DMS153 treated with DMSO at 0.1 percent for 48 hours (cell line): Measurements from ENCODE around the gene SMAD7.

Experiments
- DNase-seq: peaks from one replicate; lab custom pipeline; 2025; ENCODE audit not compliant: unreplicated experiment; lab: John Stamatoyannopoulos, UW

Gene SMAD7

GRCh38 chr18:48962252-48962993 is 11.7 kb upstream of the SMAD7 start:
- DNase-seq: no peak

- no peak for DNase-seq
These were observed 10.8 kb upstream of the SMAD7 start for GRCh38 chr18:48961547-48961946.

DNA sequence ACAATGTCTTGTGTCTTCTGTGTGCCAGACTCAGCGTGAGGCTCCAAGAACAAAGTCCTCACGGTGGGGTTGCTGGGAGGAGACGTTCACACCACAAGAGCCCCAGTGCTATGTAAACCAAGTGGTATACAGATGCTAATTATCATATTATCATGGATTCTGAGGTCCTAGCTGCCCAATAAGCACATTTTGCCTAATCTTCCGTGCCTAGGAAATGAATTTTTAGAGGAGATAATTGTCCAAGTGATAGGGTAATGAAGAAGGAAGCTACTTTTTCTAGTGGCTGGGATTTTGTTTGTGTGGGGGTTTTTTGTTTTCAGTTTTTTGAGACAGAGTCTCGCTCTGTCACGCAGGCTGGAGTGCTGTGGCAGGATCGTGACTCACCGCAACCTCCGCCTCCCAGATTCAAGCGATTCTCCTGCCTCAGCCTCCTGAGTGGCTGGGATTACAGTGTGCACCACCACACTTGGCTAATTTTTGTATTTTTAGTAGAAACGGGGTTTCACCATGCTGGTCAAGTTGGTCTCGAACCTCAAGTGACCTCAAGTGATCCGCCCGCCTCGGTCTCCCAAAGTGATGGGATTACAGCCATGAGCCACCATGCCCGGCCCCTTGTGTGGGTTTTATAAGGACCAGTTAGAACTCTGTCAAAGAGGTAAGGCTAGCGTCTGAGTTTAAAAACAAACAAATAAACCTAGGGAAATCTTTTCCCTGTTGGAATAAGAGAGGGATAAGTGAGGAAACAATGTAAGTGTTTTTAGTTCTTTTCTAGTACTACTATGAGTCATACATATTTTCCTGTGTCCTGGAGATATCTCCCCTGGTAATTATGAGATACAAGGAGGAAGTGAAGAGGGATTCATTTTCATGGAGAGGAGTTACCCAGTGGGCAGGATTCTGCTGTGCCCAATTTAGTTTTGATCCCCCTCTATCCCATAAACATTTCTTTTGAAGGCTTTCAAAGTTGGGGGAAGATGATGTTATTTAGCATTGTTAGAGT is 9.5 kb upstream of the SMAD7 start:
- DNase-seq: no peak

GRCh38 chr18:48959551-48959920 is 8.8 kb upstream of the SMAD7 start:
- no peak for DNase-seq

DNA sequence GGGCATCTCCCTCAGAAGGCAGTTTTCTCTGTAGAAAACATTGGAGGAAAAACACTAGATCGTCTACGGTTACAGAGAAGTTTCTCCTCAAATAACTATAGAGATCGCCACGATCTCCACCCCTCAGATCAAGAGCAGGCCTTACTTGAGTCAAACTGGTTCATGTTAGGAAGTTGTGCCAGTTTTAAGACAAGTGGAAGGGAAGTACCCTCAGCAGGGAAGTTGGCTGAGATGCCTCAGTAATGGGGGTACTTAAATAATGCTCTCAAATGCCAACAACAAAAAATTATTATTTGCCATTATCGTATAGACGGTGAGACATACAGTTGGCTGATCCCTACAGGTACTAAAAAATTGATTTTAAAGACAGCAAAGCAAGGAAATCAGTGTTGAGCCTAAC is 8.2 kb upstream of the SMAD7 start:
- no peak for DNase-seq

DNA sequence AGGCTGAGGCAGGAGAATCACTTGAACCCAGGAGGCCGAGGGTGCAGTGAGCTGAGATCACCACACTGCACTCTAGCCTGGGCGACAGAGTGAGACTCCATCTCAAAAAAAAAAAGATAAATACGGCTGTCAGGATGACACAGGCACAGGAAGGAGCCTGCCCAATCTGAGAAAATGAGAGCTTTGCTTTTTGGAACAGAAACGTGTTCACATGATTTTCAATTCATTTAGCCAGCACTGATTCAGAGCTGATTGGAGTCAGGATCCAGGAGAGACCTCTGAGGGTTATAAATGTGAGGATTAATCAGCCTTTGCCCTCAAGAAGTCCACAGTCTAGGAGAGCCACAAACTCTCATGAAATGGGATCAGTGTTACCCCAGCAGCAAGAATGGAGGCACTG is 6.9 kb upstream of the SMAD7 start:
- no peak for DNase-seq

DNA sequence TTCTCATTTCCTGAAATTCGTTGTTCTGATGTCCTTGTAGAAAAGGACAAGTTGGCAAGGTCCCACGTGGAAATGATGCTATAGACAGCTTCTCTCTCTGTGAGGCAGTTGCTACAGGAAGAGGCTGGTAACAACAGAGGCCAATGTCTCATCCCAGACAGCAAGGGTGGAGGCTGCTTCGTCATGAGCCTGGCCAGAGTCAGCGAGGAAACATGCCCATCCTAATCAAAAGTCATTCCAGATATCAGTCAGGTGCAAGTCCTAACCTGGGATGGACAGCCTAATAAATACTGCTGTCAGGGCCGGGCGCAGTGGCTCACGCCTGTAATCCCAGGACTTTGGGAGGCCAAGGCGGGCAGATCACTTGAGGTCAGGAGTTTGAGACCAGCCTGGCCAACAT is 6.4 kb upstream of the SMAD7 start:
- no peak for DNase-seq

DNA sequence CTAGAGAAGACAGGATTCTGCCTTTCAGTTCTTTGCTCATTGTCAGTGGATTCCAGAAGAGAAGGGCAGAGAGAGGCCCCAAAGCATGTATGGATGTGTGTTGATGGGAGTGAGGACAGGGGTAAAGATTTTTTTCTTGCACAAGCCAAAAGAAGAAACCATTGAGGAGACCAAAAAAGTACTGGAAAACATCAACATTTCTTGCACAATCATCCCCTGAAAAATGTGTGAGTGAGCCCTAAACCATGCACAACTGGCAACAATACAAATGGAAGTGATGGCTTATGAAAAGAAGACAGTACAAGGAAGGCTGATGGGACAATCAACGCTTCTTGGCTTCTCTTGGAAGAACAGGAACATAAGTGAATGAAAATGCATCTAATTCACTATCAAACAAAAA is 5.6 kb upstream of the SMAD7 start:
- no peak for DNase-seq

DNA sequence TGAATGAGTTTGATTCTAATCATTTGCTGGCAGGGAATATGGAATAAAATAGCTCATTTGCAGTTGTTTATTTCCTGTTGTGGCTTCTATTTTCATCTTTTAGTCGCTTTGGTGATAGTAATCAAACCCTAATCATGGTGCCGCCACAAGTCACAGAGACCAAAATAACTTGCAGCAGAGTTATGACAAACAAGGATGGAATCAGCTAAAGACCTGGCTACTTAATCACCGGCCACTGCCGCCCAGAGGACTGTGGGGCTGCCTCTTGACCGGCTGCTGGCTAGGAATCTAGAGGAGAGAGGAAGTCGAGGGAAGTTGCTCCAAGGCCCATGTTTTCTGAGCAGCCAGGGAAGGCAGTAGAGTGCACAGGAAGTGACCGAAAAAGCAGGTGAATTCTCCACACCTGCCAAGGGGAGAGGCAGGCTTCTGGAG is 5.1 kb upstream of the SMAD7 start:
- DNase-seq: peak; percentile 28

DNA sequence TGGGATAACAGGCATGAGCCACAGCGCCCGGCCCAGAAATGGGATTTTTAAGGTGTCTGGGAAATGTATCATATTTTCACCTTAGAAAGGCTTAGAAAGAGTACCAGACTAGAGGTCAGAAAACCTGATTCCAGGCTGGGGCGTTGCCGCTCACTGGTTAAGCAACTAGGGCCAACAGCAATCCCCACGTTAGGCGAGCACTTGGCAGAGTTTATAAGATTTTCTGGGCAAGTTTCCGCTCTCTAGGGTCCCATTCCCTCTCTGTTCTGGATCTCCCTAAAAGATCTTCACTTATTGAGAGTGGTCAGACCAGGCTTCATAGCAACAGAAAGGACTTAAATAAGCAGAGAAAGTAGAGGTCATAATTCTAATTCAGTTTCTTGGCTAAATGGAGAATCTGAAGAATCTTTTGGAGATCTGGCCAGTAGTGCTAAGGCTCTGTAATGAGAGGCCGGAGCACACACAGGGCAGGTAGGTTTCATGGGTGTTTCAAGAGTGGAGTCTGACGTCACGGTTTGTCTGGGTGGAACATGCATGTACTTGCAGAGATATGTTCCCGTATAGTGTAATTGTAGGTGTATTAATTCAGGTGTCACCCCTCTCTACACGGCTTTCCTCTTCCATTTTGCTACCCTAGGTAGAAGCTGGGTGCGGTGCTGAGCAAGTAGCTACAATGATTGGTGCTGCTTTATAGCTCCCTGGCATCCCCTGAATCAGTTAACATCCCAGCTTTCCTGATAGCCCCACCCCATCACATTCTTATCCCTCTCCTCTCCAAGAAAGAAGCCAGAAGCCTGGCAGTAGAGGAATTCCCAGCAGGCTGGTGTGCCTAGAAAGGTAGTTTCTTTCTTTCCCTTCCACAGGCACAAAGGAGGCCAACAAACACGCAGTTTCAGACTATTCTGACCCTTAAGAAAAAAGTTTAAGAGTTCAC is 4.4 kb upstream of the SMAD7 start:
- no peak for DNase-seq

DNA sequence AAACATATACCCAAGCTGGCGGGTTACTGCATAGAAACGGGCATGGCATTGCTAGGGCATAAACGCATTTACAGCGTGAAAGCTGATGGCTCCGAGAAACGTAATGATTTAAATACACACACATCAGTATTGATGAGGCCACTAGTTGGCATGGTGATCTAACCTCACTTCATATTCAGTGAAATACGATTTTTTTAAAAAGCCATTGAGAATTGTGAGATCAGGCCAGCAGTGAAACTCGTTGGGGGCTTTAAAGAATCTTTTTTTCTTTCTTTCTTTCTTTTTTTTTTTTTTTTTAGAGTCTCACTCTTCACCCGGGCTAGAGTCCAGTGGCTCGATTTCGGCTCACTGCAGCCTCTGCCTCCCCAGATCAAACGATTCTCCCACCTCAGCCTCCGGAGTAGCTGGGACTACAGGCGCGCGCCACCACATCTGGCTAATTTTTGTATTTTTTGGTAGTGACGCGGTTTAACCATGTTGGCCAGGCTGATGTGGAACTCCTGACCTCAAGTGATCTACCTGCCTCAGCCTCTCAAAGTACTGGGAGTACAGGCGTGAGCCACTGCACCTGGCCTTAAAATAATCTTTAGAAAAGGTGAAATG is 2.4 kb upstream of the SMAD7 start:
- DNase-seq: no peak

DNA sequence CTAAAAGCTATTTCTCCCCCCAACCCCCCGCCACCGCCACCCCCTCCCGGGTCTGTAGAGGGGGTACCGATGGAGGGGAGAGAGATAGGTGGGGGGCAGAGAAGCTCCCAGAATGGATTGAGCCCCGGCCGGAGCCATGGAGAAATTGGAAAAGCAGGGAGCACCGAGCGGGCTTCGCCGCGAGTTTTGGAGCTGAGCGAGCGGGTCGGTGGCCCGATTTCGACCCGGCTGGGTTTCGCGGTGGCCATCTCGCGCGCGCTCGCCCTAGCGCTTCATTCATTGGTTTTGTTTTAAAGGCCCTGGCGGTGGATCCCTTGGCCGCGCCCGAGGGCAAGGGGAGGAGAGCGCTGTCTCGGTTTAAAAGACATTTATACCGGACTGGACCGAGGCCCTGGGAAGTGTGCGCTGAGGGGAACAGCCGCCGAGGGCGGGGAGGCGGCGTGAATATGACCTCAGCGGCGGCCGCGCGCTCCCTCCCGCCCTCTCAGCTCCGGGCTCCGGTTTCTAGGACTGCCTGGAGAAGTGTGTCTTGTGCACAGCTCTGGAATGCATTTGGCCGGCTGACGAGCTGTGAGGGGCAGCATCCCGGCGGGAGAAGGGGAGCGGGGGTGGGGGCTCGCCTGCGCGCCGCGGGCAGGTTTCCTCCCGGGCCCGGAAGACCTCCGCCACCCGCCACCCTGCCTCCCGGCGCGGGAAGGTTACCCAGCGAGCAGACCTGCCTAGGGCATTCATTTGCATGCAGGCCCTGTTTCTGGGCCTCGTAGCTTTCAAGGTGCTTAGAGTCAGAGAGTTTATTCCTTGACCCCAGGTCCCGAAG is 1.7 kb upstream of the SMAD7 start:
- DNase-seq: peak; percentile 67

DNA sequence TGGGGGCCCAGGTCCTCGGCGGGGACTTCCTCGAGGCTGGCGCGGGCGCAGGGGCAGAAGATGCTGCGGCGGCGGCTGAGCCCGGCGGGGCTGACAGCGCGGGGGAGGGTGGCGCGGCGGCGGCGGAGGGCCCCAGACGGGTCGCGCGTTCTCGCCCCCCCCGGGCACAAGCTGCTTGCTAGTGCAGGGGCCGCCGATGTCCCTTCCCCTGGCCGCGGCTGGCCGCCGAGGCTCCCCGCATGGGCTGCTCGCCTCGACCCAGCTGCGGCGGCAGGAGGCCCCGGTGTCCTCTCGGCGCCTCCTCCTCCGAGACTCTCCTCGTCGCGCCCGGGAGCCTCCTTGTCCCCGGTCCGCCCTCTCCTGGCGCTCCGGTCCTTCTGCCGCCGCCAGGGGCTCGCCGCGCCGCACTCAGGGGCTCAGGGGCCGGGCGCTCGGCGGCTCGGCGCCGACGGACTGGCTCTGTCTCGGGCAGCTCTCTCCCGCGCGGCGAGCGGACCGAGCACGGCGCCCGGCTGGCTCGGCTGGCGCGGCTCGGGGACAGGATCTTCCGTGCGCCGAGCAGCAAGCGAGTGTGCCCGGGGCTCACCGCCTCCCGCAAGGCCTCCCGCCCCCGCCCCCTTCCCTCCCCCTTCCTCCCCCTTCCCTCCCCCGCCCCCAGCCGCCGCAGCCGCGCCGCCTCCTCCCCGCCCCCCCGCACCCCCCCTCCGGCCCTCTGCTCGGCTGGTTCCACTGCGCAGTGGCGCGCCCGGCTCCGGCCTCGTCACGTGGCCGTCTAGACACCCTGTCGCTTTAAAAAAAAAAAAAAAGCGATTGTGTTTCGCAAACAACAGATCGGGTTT is 902 bp upstream of the SMAD7 start:
- peak; percentile 66 for DNase-seq

DNA sequence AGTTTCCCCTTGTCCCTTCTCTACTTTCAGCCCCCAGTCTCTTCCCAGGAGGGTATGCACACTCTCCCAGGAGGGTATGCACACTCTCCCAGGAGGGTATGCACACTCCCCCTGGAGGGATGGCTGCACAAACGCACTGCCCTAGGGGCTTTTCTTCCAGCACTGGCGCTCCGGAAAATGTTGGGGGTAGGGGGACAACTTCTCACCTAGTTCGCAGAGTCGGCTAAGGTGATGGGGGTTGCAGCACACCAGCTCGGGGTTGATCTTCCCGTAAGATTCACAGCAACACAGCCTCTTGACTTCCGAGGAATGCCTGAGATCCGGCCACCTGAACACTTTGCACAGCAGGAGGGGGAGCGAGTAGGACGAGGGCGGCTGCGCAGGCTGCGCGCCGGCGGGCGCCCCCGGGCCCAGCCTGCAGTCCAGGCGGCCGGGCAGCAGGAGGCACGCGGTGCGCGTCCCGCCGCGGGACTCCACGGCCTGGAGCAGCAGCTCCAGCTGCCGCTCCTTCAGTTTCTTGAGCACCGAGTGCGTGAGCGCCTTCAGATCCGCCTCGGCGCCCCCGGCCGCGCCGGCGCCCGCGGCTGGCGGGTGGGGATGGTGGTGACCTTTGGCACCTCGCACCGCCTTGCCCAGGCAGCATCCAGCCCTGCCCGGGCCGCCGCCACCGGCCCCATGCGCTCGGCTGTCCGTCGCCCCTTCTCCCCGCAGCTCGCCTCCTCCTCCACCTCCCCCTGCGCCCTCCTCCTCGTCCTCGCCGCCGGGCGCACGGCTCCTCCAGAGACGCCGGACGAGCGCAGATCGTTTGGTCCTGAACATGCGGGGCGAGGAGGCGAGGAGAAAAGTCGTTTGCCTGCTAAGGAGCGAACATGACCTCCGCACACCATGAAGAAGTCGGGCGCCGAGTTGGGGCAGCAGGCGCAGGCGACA is 894 bp downstream of the SMAD7 start:
- DNase-seq: no peak

- no peak for DNase-seq
These were observed 1.6 kb downstream of the SMAD7 start for GRCh38 chr18:48949050-48949605.

DNA sequence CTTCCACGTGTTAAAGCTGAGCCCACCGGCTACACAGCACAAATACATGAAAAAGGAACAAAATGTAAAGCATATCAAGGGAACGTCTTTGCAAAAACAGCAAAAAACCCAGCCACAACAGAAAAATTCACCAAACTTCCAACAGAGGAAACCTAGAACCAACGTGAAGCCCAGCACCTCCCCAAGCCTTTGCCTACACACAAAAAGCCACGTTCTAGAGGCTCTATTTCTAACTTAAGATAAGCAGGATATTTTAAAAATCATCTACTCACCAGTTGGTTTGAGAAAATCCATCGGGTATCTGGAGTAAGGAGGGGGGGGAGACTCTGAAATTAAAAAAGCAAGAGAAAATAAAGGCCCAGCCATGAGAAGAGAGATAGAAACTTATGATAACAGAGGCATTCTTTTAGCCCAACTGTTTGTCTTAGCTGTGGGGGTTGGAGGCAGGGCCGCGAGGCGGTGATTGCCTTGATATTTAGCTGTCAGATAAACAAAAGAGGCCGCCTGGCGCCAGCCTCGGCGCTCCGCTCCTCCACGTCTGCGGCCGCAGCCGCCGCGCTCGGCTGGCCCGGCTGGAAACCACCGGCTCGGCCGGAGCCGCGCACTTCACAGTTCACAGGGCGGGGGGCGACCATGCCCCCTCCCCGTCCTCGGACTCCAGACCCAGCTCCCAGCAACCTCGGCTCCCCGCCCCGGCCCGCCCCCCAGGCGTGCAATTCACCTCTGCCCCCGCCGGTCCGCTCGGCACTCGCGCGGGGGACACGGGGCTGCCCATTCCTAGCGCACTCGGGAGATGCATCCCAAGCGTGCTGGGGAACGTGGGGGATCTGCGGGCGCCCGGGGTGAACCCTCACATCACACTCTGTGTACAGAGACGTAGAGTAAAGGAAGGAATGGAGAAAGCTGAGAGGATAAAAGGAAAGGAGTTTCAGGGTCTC is 2.4 kb downstream of the SMAD7 start:
- peak; percentile 20 for DNase-seq
